ENCODE results near the gene ELMOD3. TPM values are rescaled to one million over a fixed set of nuclear protein-coding genes. Genes with fewer than 3 reads are reported as not detected.
"Not testable (repeated sequence)": the region's sequence is repeated elsewhere in the genome, so short reads cannot be mapped to it uniquely, and the experiment has no call there.

Gene ELMOD3
- total RNA-seq, 1 donor from 2014 or later: 27.0 TPM

- DNase-seq (ENCODE audit: low spot score): no peak
Measured at GRCh38 chr2:85371045-85371444, 16.5 kb downstream of the ELMOD3 start.

DNA sequence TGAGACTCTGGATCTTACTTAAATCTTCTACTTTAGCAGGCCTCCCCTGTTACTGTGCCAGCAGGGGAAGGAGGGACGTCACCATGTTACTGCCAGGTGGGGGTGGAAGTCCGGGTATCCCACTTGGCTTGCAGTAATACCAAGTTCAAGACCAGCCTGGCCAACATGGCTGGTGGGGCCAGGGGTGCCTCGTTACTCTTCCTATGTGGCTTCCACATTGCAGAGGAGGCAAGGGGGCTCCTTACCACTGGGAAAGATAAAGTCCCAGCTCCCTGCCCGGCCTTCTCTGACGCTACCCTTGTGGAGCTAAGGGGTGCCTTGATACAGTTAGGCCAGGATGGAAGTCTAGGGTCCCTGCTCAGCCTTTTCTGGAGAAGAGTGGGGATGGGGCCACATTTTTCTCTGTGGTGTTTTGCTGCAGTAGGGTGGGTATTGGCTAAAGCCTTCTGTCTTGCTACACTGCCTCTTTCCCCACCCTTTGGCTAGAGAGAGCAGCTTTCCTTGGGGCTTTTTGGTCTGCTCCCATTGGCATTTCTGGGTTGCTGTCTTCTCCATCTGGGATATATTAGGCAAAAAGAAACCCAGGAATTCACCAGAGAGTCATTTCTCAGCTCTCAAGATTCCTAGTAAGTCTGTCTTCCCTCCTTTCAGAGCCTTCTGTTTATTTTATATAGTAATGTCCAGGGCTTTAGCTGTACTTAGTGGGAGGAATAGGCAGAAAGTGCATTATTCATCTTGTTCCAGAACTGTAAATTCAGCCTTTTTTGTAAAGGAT lies 21.9 kb downstream of the ELMOD3 start:
- peak; percentile 79 for DNase-seq (ENCODE audit: low spot score)

DNA sequence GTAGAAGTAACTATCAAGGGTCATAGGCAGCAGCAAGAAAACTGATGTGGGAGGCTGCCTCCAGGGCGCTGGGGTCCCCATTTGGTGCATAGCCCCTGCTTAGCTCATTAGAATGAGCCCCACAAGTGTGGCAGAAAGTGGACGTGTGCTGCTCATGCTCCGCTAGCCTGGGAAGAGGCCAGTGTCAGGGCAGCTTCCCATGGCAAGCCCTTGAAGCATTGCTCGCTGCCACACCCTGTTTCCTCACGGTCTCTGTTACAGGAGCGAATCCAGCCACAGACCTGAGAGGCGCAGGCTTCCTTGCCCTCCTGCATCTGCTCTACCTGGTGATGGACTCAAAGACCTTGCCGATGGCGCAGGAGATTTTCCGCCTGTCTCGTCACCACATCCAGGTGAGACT lies 22.5 kb downstream of the ELMOD3 start:
- DNase-seq (ENCODE audit: low spot score): peak; percentile 45

- no peak for DNase-seq (ENCODE audit: low spot score)
Measured at GRCh38 chr2:85378257-85378656, 23.7 kb downstream of the ELMOD3 start.

- DNase-seq (ENCODE audit: low spot score): no peak
Measured at GRCh38 chr2:85380048-85380447, 25.5 kb downstream of the ELMOD3 start.

DNA sequence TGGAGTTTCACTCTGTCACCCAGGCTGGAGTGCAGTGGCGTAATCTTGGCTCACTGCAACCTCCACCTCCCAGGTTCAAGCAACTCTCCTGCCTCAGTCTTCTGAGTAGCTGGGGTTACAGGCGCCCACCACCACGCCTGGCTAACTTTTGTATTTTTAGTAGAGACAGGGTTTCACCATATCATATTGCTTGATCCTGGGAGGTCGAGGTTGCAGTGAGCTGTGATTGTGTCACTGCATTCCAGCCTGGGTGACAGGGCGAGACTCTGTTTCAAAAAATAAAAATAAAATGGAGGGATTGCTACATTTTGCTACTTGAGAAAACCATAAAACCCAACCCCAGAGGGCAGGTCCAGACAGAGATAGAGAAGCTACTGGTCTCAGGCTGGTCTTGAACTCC lies 28.6 kb downstream of the ELMOD3 start:
- not testable (repeated sequence) for DNase-seq (ENCODE audit: low spot score)

DNA sequence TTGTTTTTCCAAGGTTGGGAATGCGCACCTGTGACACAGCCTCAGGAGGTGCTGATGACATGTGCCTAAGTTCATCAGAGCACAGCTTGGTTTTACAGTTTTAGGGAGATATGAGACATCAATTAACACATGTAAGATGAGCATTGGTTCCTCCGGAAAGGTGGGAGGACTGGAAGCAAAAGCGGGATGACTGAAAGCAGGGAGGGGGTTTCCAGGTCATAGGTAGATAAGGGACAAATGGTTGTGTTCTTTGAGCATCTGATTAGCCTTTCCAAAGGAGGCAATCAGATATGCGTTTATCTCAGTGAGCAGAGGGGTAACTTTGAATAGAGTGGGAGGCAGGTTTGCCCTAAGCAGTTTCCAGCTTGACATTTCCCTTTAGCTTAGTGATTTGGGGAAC lies 29.3 kb downstream of the ELMOD3 start:
- DNase-seq (ENCODE audit: low spot score): no peak

GRCh38 chr2:85385746-85386145 lies 31.2 kb downstream of the ELMOD3 start:
- DNase-seq (ENCODE audit: low spot score): no peak

GRCh38 chr2:85387754-85388153 lies 33.2 kb downstream of the ELMOD3 start:
- no peak for DNase-seq (ENCODE audit: low spot score)

- no peak for DNase-seq (ENCODE audit: low spot score)
Measured at GRCh38 chr2:85388878-85389538, 34.4 kb downstream of the ELMOD3 start.

DNA sequence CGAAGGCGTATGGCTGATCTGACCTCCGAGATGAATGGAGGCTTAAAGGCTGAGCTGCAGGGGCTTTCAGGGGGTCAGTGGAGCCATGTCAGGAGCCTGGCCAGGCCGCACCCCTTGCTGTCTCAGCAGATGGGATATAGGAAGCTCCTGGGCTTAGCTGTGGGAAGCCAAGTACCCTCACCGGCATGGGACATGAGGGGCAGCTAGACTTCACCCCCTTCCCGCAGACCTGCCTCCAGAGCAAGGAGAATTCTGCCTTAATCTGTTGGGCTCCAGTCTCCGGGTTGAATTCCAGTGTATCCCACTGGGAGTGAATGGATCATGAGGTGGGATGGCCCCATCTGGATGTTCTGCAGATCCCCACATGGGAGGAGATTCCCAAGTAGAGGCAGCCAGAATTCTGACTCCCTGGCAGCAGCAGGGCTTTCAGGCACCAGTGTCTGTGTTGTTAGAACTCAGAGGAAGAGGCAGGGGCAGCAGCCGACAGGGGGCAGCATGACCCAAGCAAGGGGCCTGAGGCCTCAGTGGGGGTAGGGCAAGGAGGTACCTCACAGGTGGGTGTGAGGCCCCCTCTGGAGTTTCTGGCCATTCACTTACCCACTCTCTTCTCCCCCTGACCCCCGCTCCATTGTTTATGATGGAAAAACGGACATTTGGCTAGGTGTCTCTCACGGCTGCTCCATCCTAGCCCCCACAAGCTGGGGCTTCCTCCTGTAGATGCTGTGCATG lies 36.5 kb downstream of the ELMOD3 start:
- DNase-seq (ENCODE audit: low spot score): peak; percentile 57

DNA sequence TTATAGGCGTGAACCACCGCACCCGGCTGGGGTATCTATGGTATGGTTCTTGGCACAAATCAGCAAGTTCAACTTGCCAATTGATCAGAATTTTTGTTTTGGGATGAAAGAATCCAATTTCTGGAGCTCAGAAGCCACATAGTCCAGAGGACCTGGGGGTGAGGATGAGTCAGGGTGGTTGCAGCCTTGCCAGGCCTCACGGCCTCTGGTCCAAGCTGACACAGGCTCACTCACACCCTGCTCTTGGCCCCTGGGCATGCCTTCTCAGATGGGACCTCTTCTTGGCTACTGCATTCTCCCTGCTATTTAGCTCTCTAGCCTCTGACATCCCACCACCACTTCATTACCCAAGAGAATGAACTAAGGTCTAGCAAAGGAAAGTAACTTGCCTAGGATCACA lies 39.3 kb downstream of the ELMOD3 start:
- no peak for DNase-seq (ENCODE audit: low spot score)

GRCh38 chr2:85394261-85394681 lies 39.7 kb downstream of the ELMOD3 start:
- no peak for DNase-seq (ENCODE audit: low spot score)

- no peak for DNase-seq (ENCODE audit: low spot score)
Measured at GRCh38 chr2:85394976-85395375, 40.4 kb downstream of the ELMOD3 start.

DNA sequence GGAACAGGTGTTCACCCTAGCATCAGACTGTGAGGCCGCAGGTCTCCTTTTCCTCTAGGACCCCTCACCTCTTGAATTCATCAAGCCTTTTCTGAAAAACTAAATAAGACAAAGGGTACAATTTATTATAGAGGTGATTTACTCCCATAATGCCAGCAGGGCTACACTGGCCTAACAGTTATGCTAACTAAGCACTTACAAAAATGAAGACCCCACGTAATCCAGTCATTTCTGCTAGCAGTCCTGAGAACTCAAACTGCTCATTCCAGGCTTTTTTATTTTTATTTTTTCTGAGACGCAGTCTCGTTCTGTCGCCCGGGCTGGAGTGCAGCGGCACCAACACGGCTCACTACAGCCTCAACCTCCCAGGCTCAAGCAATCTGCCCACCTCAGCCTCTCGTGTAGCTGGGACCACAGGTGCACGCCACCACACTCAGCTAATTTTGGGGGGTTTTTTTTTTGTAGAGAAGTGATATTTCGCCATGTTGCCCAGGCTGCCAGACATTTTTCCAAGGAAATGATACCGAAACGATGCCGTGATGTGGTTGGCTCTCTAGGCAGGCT lies 41.4 kb downstream of the ELMOD3 start:
- DNase-seq (ENCODE audit: low spot score): no peak

- DNase-seq (ENCODE audit: low spot score): no peak
Measured at GRCh38 chr2:85396531-85397470, 42.2 kb downstream of the ELMOD3 start.

DNA sequence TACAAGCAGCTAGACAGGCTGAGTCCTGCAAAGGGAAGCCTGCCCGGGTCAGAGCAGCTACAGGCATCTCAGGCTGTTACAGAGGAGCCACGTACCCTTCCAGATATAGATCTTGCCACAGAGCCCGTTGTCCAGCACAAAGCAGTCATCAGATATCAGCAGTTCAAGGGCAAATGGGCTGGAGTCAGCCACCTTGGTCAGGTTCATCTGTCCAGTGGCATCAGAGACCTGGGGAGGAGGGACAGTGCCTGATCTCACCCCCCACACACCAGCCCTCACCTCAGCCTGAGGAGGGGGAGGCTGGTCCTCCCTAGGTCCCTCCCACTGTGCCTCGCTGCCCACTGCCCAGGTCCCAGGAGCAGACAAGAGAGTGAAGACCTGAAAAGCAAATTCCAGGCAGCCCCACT lies 43.4 kb downstream of the ELMOD3 start:
- no peak for DNase-seq (ENCODE audit: low spot score)

DNA sequence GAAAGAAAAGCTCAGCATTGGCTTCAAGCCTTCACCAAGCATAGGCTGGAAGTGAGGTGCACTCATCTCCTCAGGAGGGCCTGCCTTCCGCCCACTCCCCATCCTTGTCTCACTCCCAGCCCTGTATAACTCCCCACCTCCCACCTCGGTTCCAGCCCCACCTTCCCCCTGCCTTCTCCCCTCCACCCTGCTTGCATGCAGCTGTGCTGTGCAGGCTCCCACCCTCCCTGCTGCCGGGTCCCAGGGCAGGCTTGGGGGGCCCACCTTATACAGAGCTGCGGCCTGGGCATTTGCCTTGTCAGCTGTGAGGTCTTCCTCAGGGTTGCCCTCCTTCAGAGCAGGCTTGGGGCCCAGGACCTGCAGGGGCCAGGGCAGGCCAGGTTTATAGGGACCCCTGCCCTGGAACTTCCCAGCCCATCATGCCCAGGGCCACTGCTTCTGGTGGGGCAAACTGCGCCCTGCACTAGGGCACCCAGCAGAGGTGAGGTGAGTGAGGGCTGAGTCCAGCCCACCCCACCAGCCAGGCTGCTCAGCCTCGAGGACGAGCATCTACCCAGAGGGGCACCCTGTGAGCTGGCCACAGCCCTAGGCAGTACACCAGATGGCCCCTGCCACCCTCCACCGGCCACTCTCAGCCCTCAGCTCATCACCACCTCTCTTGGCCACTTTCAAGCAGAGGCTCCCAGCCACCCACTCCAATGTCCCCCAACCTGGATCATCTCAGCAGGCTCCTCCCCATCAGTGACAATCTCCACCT lies 44.0 kb downstream of the ELMOD3 start:
- DNase-seq (ENCODE audit: low spot score): no peak

DNA sequence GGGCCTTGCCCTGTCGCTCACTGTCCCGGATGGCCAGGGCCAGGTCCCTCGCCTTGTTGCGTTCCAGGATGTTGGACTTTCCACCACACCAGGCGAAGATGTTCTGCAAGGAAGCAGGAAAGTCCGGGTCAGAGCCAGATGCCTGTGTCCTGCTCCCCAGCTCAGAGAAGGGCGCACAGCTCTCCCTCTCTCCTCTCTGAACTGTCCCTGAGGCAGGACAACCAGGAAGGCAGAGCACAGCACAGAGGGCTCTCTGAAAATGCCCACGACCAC lies 44.5 kb downstream of the ELMOD3 start:
- no peak for DNase-seq (ENCODE audit: low spot score)

DNA sequence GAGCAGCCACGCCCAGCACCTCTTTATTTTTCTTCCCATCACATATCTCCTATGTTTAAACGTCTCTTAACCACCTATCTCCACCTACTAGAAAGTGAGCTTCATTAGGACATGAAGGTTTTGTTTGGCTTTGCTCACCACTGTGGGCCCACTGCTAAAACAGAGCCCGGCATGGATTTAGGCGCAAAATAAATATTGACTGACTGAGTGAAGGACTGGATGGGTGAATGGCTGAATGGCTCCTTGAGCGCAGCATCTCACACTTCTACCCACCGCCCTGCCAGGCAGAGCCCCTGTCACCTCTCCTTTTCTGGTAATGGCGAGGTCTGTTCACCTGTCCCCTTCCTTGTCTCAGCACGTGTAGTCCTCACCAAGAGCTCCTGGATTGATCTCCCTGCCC lies 45.5 kb downstream of the ELMOD3 start:
- no peak for DNase-seq (ENCODE audit: low spot score)

Data from umbilical cord (tissue), 2 donors.